GM12865 (cell line): ENCODE results near the gene CCDC178.

Experiments used
- DNase-seq: peaks from one replicate; pipeline ENCODE4 v3.0.0; 2010; ENCODE audit warnings: low read depth
- H3K4me3 ChIP-seq: 2 replicates; pipeline ENCODE4 v1.5.1; 2011; ENCODE audit warnings: mild to moderate bottlenecking, low read depth, low read length, control low read depth
- CTCF ChIP-seq: IDR thresholded peaks from 2 replicates; pipeline ENCODE4 v1.5.1; 2011; ENCODE audit warnings: low read length, control low read depth, low read depth, inconsistent platforms; ENCODE audit not compliant: insufficient read depth; ENCODE audit errors: missing control alignments

Gene CCDC178

GRCh38 chr18:33099626-33100025 lies 340.9 kb downstream of the CCDC178 start:
- TF ChIP-seq CTCF, result no peak
- H3K4me3 ChIP-seq, result no peak overlapping the region
- no peak for DNase-seq

GRCh38 chr18:33097126-33097525 lies 343.4 kb downstream of the CCDC178 start:
- DNase-seq, result no peak
- no peak for TF ChIP-seq CTCF
- H3K4me3 ChIP-seq, result no peak overlapping the region

GRCh38 chr18:33090461-33090860 lies 350.1 kb downstream of the CCDC178 start:
- no peak for DNase-seq
- H3K4me3 ChIP-seq, result no peak overlapping the region
- TF ChIP-seq CTCF, result no peak

GRCh38 chr18:33076601-33077000 lies 363.9 kb downstream of the CCDC178 start:
- H3K4me3 ChIP-seq, result no peak overlapping the region
- TF ChIP-seq CTCF, result no peak
- DNase-seq, result no peak

GRCh38 chr18:33074125-33074524 lies 366.4 kb downstream of the CCDC178 start:
- no peak for DNase-seq
- no peak for TF ChIP-seq CTCF
- H3K4me3 ChIP-seq, result no peak overlapping the region

GRCh38 chr18:33062834-33063364 lies 377.6 kb downstream of the CCDC178 start:
- no peak overlapping the region for H3K4me3 ChIP-seq
- TF ChIP-seq CTCF, result no peak
- DNase-seq, result no peak

- DNase-seq, result no peak
- no peak for TF ChIP-seq CTCF
- H3K4me3 ChIP-seq, result no peak overlapping the region
Observed at GRCh38 chr18:33052886-33053285, 387.6 kb downstream of the CCDC178 start.
